CD14-positive monocyte (primary cell): ENCODE measurements around the gene TOMM6. TPM values are rescaled to one million over a fixed set of nuclear protein-coding genes. Genes with fewer than 3 reads are reported as not detected.
A peak's percentile ranks its signal among the peaks of the same experiment; 100 is the strongest.

Experiments
- DNase-seq, 3 donors: peaks; one replicate each; pipeline ENCODE4 v3.0.0-alpha.2; 2011 to 2022
- H2AFZ ChIP-seq: 2 replicates; pipeline ENCODE4 v1.6.0; 2012; ENCODE audit warnings: mild to moderate bottlenecking, low read depth, low read length, inconsistent platforms; ENCODE audit not compliant: insufficient read depth, poor library complexity, severe bottlenecking
- H3K27ac ChIP-seq, 2 donors: 1 replicate in 1 of 2; 2 replicates in 1 of 2; pipeline ENCODE4 v1.5.1; 2012 to 2013; ENCODE audit warnings: low read length in 2 of 2, control low read depth in 1 of 2, inconsistent platforms in 1 of 2, low read depth in 1 of 2, mild to moderate bottlenecking in 1 of 2
- H3K27me3 ChIP-seq, 2 donors: one replicate each; pipeline versions ENCODE4 v1.6.0 to v1.6.1; 2011 to 2013; ENCODE audit warnings: low read length in 2 of 2; ENCODE audit not compliant: control insufficient read depth in 2 of 2, insufficient read depth in 2 of 2
- H3K36me3 ChIP-seq, 2 donors: replicated peaks in 1 of 2; 1 replicate in 1 of 2; 2 replicates in 1 of 2; pipeline versions ENCODE4 v1.5.1 to v1.6.1; 2012 to 2013; ENCODE audit warnings: low read length in 2 of 2, control low read depth in 1 of 2, inconsistent platforms in 1 of 2, mild to moderate bottlenecking in 1 of 2; ENCODE audit not compliant: insufficient read depth in 2 of 2, control insufficient read depth in 1 of 2
- H3K4me1 ChIP-seq, 2 donors: 1 replicate in 1 of 2; 2 replicates in 1 of 2; pipeline versions ENCODE4 v1.5.1 to v1.6.1; 2012 to 2013; ENCODE audit warnings: low read length in 2 of 2, control low read depth in 1 of 2, inconsistent platforms in 1 of 2, mild to moderate bottlenecking in 1 of 2, moderate library complexity in 1 of 2; ENCODE audit not compliant: insufficient read depth in 2 of 2, control insufficient read depth in 1 of 2
- H3K4me2 ChIP-seq: replicated peaks from 2 replicates; pipeline ENCODE3; 2012; ENCODE audit warnings: low read length, moderate library complexity, mild to moderate bottlenecking; ENCODE audit not compliant: poor library complexity, severe bottlenecking; ENCODE audit errors: extremely low read depth
- H3K4me3 ChIP-seq, 3 experiments: fragments of 200-600 bp in 1 of 3; sonication (generic) in 1 of 3; replicated peaks in 1 of 3; 1 replicate in 2 of 3; 2 replicates in 1 of 3; pipeline ENCODE4 v1.5.1; 2011 to 2013; ENCODE audit warnings: low read length in 3 of 3, mild to moderate bottlenecking in 3 of 3, control low read depth in 2 of 3, low read depth in 2 of 3, inconsistent platforms in 1 of 3, moderate library complexity in 1 of 3
- H3K79me2 ChIP-seq: 2 replicates; pipeline ENCODE4 v1.6.0; 2012; ENCODE audit warnings: mild to moderate bottlenecking, control low read depth, inconsistent platforms, low read length, moderate library complexity; ENCODE audit not compliant: insufficient read depth
- H3K9ac ChIP-seq: 2 replicates; pipeline ENCODE4 v1.6.0; 2017; ENCODE audit warnings: low read length, mild to moderate bottlenecking; ENCODE audit not compliant: insufficient read depth, poor library complexity, severe bottlenecking
- H3K9me3 ChIP-seq, 2 donors: replicated peaks in 1 of 2; 1 replicate in 1 of 2; 2 replicates in 1 of 2; pipeline versions ENCODE4 v1.5.1 to v1.6.1; 2012 to 2013; ENCODE audit warnings: low read length in 2 of 2, control low read depth in 1 of 2; ENCODE audit not compliant: control insufficient read depth in 1 of 2, insufficient read depth in 1 of 2
- H4K20me1 ChIP-seq: 2 replicates; pipeline ENCODE4 v1.6.0; 2012; ENCODE audit warnings: mild to moderate bottlenecking, low read length, control low read depth, moderate library complexity; ENCODE audit not compliant: insufficient read depth
- H3K27ac Mint-ChIP-seq, 7 donors: one replicate each; pipeline ENCODE4 v1.8.0; 2020; ENCODE audit warnings: mild to moderate bottlenecking in 7 of 7, mixed read lengths in 7 of 7, moderate library complexity in 6 of 7, inconsistent platforms in 2 of 7
- H3K27me3 Mint-ChIP-seq, 3 donors: one replicate each; pipeline ENCODE4 v1.8.0; 2021 to 2022; ENCODE audit warnings: low read depth in 3 of 3, mild to moderate bottlenecking in 3 of 3, mixed read lengths in 3 of 3, moderate library complexity in 3 of 3, inconsistent platforms in 1 of 3
- H3K36me3 Mint-ChIP-seq, 2 donors: one replicate each; pipeline ENCODE4 v1.8.0; 2020; ENCODE audit warnings: mixed read lengths in 2 of 2, inconsistent platforms in 1 of 2, mild to moderate bottlenecking in 1 of 2
- H3K4me1 Mint-ChIP-seq: one replicate; pipeline ENCODE4 v1.8.0; 2020; ENCODE audit warnings: mild to moderate bottlenecking, mixed read lengths
- H3K4me3 Mint-ChIP-seq, 2 donors: one replicate each; pipeline ENCODE4 v1.8.0; 2020; ENCODE audit warnings: mild to moderate bottlenecking in 2 of 2, mixed read lengths in 2 of 2, moderate library complexity in 1 of 2
- H3K9me3 Mint-ChIP-seq, 7 donors: one replicate each; pipeline ENCODE4 v1.8.0; 2020 to 2022; ENCODE audit warnings: mixed read lengths in 7 of 7, mild to moderate bottlenecking in 6 of 7, moderate library complexity in 6 of 7, inconsistent platforms in 2 of 7
- WGBS: methylation state at CpG from one replicate; pipeline ENCODE4 v1.1.5; 2013; ENCODE audit warnings: missing lambda C conversion rate; ENCODE audit not compliant: insufficient coverage; 5-methylcytosine and 5-hydroxymethylcytosine counted together
- intact Hi-C, 2 donors: fragments of 100-400 bp; cut with micrococcal nuclease; formaldehyde crosslinking; loops; one replicate each; pipeline versions ENCODE4 v1.15.0 to v1.15.1; 2023
- polyA plus RNA-seq, 3 donors: library from polyadenylated mRNA; depleted of rRNA in 1 of 3; unstranded in 2 of 3; stranded (reverse) in 1 of 3; fragments of 300-500 nt in 2 of 3; fragments of >200 nt in 1 of 3; fragmentation: Illumina TruSeq in 2 of 3; gene quantifications; 1 replicate in 2 of 3; 2 replicates in 1 of 3; pipeline ENCODE4 v1.2.3, GENCODE V29; 2012 to 2021
- TF ChIP-seq, protein P1 (sequence below): fragments of 200-600 bp; IDR thresholded peaks from one replicate; pipeline ENCODE4 v1.8.0; 2022; ENCODE audit warnings: antibody characterized with exemption, mild to moderate bottlenecking

TOMM6 gene
- polyA plus RNA-seq, 3 donors = 271 to 382 (median 343) TPM

DNA sequence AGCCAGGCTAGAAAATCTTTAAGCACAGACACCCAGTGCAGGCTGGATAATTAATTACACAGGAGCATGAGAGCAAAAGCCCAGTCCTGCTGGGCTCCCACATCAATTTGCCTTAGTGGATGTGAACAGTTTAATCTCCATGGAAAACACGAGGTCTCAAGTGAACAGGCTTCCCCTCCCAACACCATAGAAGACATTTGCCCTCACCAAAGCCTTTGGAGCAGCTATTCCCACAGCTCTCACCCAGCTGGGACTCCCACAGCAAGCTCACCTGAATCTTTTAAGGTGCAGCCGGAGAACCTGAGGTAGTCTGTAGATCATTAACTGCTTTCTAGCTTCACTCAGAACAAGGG, 12.0 kb downstream of the TOMM6 start:
- Histone ChIP-seq H3K79me2 (no peaks in the 10 kb centered on the region), H3K4me2 (no peak overlapping the region), H3K4me1 (no peaks in the 10 kb centered on the region), H3K27me3 (no peaks in the 10 kb centered on the region), H3K9me3 (no peaks in the 10 kb centered on the region), H3K27ac (no peak overlapping the region), H3K36me3 (peaks cover 3 to 42% of the 10 kb centered on the region in 2 donors), H3K4me3 (no peak overlapping the region), H4K20me1 (no peaks in the 10 kb centered on the region), H2AFZ (no peak overlapping the region), H3K9ac (no peak overlapping the region)
- WGBS = 100% methylated on average over 1 of the region's 2 CpGs
- H3K4me1 Mint-ChIP-seq = no peaks in the 10 kb centered on the region
- H3K27ac Mint-ChIP-seq = no peak overlapping the region
- no peak for DNase-seq
- no peaks in the 10 kb centered on the region for H3K9me3 Mint-ChIP-seq
- no peak overlapping the region for H3K4me3 Mint-ChIP-seq
- peaks cover 0 to 2% (median 0%) of the 10 kb centered on the region in 3 donors for H3K27me3 Mint-ChIP-seq
- TF ChIP-seq, protein P1, sequence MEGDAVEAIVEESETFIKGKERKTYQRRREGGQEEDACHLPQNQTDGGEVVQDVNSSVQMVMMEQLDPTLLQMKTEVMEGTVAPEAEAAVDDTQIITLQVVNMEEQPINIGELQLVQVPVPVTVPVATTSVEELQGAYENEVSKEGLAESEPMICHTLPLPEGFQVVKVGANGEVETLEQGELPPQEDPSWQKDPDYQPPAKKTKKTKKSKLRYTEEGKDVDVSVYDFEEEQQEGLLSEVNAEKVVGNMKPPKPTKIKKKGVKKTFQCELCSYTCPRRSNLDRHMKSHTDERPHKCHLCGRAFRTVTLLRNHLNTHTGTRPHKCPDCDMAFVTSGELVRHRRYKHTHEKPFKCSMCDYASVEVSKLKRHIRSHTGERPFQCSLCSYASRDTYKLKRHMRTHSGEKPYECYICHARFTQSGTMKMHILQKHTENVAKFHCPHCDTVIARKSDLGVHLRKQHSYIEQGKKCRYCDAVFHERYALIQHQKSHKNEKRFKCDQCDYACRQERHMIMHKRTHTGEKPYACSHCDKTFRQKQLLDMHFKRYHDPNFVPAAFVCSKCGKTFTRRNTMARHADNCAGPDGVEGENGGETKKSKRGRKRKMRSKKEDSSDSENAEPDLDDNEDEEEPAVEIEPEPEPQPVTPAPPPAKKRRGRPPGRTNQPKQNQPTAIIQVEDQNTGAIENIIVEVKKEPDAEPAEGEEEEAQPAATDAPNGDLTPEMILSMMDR = no peak
- peaks cover 22 to 37% of the 10 kb centered on the region in 2 donors for H3K36me3 Mint-ChIP-seq
- intact Hi-C loops = no loop called here

DNA sequence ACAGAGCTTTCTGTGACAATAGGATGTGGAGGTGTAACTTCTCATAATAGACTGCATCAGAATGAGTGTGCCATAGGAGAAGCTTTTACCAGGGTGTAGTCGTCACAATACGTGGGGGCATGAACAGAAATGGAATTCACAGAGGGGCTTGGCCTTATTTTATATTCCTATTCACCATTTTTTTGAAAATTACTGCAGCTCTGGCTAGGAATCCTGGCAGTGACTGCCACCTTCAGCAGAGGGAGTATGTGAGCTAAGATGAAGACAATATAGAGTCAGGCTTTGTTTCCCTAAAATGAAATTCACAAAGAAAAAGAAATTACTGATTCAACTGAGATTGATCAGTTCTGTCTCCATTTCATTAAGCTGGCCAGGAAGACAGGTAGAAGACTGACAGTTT, 13.9 kb downstream of the TOMM6 start:
- Histone ChIP-seq H3K27ac (no peak overlapping the region), H3K9me3 (no peaks in the 10 kb centered on the region), H3K27me3 (no peaks in the 10 kb centered on the region), H3K4me3 (no peak overlapping the region), H4K20me1 (no peaks in the 10 kb centered on the region), H2AFZ (no peak overlapping the region), H3K79me2 (no peaks in the 10 kb centered on the region), H3K4me1 (no peaks in the 10 kb centered on the region), H3K9ac (no peak overlapping the region), H3K36me3 (peaks cover 7 to 39% of the 10 kb centered on the region in 2 donors), H3K4me2 (no peak overlapping the region)
- TF ChIP-seq, protein P1 = peak; percentile 21
- DNase-seq = no peak
- no peak overlapping the region for H3K4me3 Mint-ChIP-seq
- peaks cover 0 to 2% (median 0%) of the 10 kb centered on the region in 3 donors for H3K27me3 Mint-ChIP-seq
- no peak overlapping the region for H3K27ac Mint-ChIP-seq
- peaks cover 23 to 35% of the 10 kb centered on the region in 2 donors for H3K36me3 Mint-ChIP-seq
- peaks cover 0 to 3% (median 0%) of the 10 kb centered on the region in 7 donors for H3K9me3 Mint-ChIP-seq
- WGBS = no CpG with 5 or more reads among the region's 2 CpGs
- no peaks in the 10 kb centered on the region for H3K4me1 Mint-ChIP-seq
- intact Hi-C loops = no loop called here
